SK-N-MC (cell line): ENCODE measurements around the gene GAP43.

ENCODE experiments used
- DNase-seq: peaks from one replicate; pipeline ENCODE4 v3.0.0-alpha.2; 2011; ENCODE audit warnings: low read depth, low spot score
- H3K27ac ChIP-seq: fragments of 200-600 bp; sonication (generic); 2 replicates; pipeline ENCODE4 v1.5.1; 2016; ENCODE audit warnings: mixed run types
- H3K36me3 ChIP-seq: fragments of 200-600 bp; sonication (generic); 2 replicates; pipeline ENCODE4 v1.6.1; 2017; ENCODE audit warnings: antibody characterized with exemption, low read length, mixed read lengths; ENCODE audit not compliant: insufficient read depth
- H3K4me3 ChIP-seq: fragments of 200-600 bp; sonication (generic); 2 replicates; pipeline ENCODE4 v1.5.1; 2016
- H3K9ac ChIP-seq: fragments of 200-600 bp; sonication (generic); 2 replicates; pipeline ENCODE4 v1.8.0; 2017; ENCODE audit warnings: mixed run types, mixed read lengths; ENCODE audit not compliant: insufficient read length
- H3K9me3 ChIP-seq: fragments of 200-600 bp; sonication (generic); 2 replicates; pipeline ENCODE4 v1.6.1; 2017; ENCODE audit warnings: low read depth, mild to moderate bottlenecking, antibody characterized with exemption, low read length, moderate library complexity, mixed read lengths
- EZH2 ChIP-seq: fragments of 200-600 bp; sonication (generic); IDR thresholded peaks from one replicate; pipeline ENCODE4 v1.6.1; 2017; ENCODE audit warnings: antibody characterized with exemption
- FOXP2 ChIP-seq: optimal IDR thresholded peaks from 2 replicates; pipeline ENCODE3; 2011; ENCODE audit warnings: mild to moderate bottlenecking, moderate library complexity; ENCODE audit not compliant: insufficient read depth; ENCODE audit errors: extremely low read length, control extremely low read depth
- POLR2AphosphoS5 ChIP-seq: IDR thresholded peaks from 2 replicates; pipeline ENCODE4 v1.6.1; 2012; ENCODE audit warnings: mild to moderate bottlenecking, low read depth, low read length, borderline replicate concordance

Gene GAP43

GRCh38 chr3:115652738-115653137 lies 29.4 kb downstream of the GAP43 start:
- Histone ChIP-seq H3K27ac (no peak overlapping the region), H3K9me3 (no peaks in the 10 kb centered on the region), H3K4me3 (no peak overlapping the region), H3K9ac (no peak overlapping the region), H3K36me3 (no peaks in the 10 kb centered on the region)
- no peak for DNase-seq
- TF ChIP-seq FOXP2 (no peak), POLR2AphosphoS5 (no peak), EZH2 (no peak)

- TF ChIP-seq POLR2AphosphoS5 (no peak), EZH2 (no peak), FOXP2 (no peak)
- Histone ChIP-seq H3K27ac (no peak overlapping the region), H3K4me3 (no peak overlapping the region), H3K9me3 (no peaks in the 10 kb centered on the region), H3K9ac (no peak overlapping the region), H3K36me3 (no peaks in the 10 kb centered on the region)
- no peak for DNase-seq
Observed at GRCh38 chr3:115655761-115656282, 32.5 kb downstream of the GAP43 start.

- Histone ChIP-seq H3K9ac (no peak overlapping the region), H3K4me3 (no peak overlapping the region), H3K36me3 (no peaks in the 10 kb centered on the region), H3K27ac (no peak overlapping the region), H3K9me3 (no peaks in the 10 kb centered on the region)
- no peak for TF ChIP-seq EZH2
- no peak for TF ChIP-seq POLR2AphosphoS5
- no peak for TF ChIP-seq FOXP2
- DNase-seq: no peak
Observed at GRCh38 chr3:115657168-115657567, 33.9 kb downstream of the GAP43 start.

- Histone ChIP-seq H3K36me3 (no peaks in the 10 kb centered on the region), H3K9ac (peak overlapping the region; percentile 29), H3K9me3 (no peaks in the 10 kb centered on the region), H3K4me3 (peak overlapping the region; percentile 55), H3K27ac (peak overlapping the region; percentile 2; the same call in 1 of the 2 replicates)
- TF ChIP-seq EZH2: no peak
- no peak for TF ChIP-seq POLR2AphosphoS5
- TF ChIP-seq FOXP2: no peak
- no peak for DNase-seq
Observed at GRCh38 chr3:115658032-115658336, 34.7 kb downstream of the GAP43 start.

- DNase-seq: no peak
- Histone ChIP-seq H3K4me3 (peak overlapping the region; percentile 55), H3K9me3 (no peaks in the 10 kb centered on the region), H3K36me3 (no peaks in the 10 kb centered on the region), H3K9ac (peak overlapping the region; percentile 29), H3K27ac (peak overlapping the region; percentile 2; the same call in 1 of the 2 replicates)
- TF ChIP-seq POLR2AphosphoS5 (peak; percentile 27; the same call in 1 of the 2 replicates), FOXP2 (no peak)
Observed at GRCh38 chr3:115658337-115659181, 35.2 kb downstream of the GAP43 start.

- no peak overlapping the region for H3K9ac ChIP-seq
- no peaks in the 10 kb centered on the region for H3K36me3 ChIP-seq
- H3K27ac ChIP-seq: no peak overlapping the region
- TF ChIP-seq EZH2 (no peak), FOXP2 (no peak), POLR2AphosphoS5 (no peak)
- H3K4me3 ChIP-seq: no peak overlapping the region
- H3K9me3 ChIP-seq: no peaks in the 10 kb centered on the region
- no peak for DNase-seq
Observed at GRCh38 chr3:115659253-115660220, 36.2 kb downstream of the GAP43 start.

GRCh38 chr3:115660646-115661337 lies 37.5 kb downstream of the GAP43 start:
- Histone ChIP-seq H3K9me3 (no peaks in the 10 kb centered on the region), H3K9ac (no peak overlapping the region), H3K4me3 (no peak overlapping the region), H3K27ac (peak overlapping the region; percentile 28; the same call in 1 of the 2 replicates), H3K36me3 (no peaks in the 10 kb centered on the region)
- DNase-seq: no peak
- TF ChIP-seq POLR2AphosphoS5 (no peak), FOXP2 (no peak), EZH2 (no peak)

GRCh38 chr3:115662356-115662755 lies 39.0 kb downstream of the GAP43 start:
- no peak for TF ChIP-seq EZH2
- no peak for TF ChIP-seq POLR2AphosphoS5
- no peak for TF ChIP-seq FOXP2
- Histone ChIP-seq H3K9me3 (no peaks in the 10 kb centered on the region), H3K36me3 (no peaks in the 10 kb centered on the region), H3K9ac (no peak overlapping the region), H3K4me3 (no peak overlapping the region), H3K27ac (no peak overlapping the region)
- DNase-seq: no peak
